Measurements from ENCODE around the gene DTNB. TPM values are rescaled to one million over a fixed set of nuclear protein-coding genes. Genes with fewer than 3 reads are reported as not detected.

Gene DTNB
- total and polyA plus RNA-seq, 2 donors (not counting 1 experiment from before 2014, with no cell fraction given): 5.1 to 5.4 TPM

- no peaks in the 10 kb centered on the region for H4K20me1 ChIP-seq (ENCODE audit: control insufficient read depth, extremely low read depth, insufficient read depth, low read length)
- no peak overlapping the region for H3K27ac ChIP-seq (ENCODE audit: insufficient read depth, low read length)
- H3K9me3 ChIP-seq (ENCODE audit: control insufficient read depth, insufficient read depth, low read depth, low read length): no peaks in the 10 kb centered on the region
- no peak for DNase-seq (ENCODE audit: low read depth in 2 of 2)
- no peak overlapping the region for H3K9ac ChIP-seq (ENCODE audit: insufficient read depth, low read length)
- TF ChIP-seq EZH2 (IDR thresholded peaks at IDR 0.05; ENCODE audit: low read length, missing control alignments): no peak
- TF ChIP-seq CTCF (conservative IDR thresholded peaks at IDR 0.05 in 1 of 2, IDR thresholded peaks at IDR 0.05 in 1 of 2; ENCODE audit: low read depth in 1 of 2, low read length in 2 of 2): no peak
- no peaks in the 10 kb centered on the region for H3K27me3 ChIP-seq (ENCODE audit: control insufficient read depth, insufficient read depth, low read length)
- H3K4me2 ChIP-seq (ENCODE audit: extremely low read depth, insufficient read depth, low read length): no peak overlapping the region
- no peaks in the 10 kb centered on the region for H3K4me1 ChIP-seq (ENCODE audit: control insufficient read depth, extremely low read depth, insufficient read depth, low read length)
- H3K36me3 ChIP-seq (ENCODE audit: control insufficient read depth, insufficient read depth, low read length): no peaks in the 10 kb centered on the region
- H3K4me3 ChIP-seq (replicated peaks in 1 of 4; ENCODE audit: control extremely low read depth in 1 of 4, insufficient read depth in 1 of 4, low read depth in 3 of 4, low read length in 4 of 4): no peak overlapping the region
- H3K79me2 ChIP-seq (ENCODE audit: control insufficient read depth, insufficient read depth, low read length): no peaks in the 10 kb centered on the region
- H2AFZ ChIP-seq (ENCODE audit: low read length): no peak overlapping the region
Measured at GRCh38 chr2:25490217-25490616, 183.2 kb downstream of the DTNB start.

- H3K27ac ChIP-seq (ENCODE audit: insufficient read depth, low read length): no peak overlapping the region
- H3K27me3 ChIP-seq (ENCODE audit: control insufficient read depth, insufficient read depth, low read length): no peaks in the 10 kb centered on the region
- DNase-seq (ENCODE audit: low read depth in 2 of 2): no peak
- H3K4me2 ChIP-seq (ENCODE audit: extremely low read depth, insufficient read depth, low read length): no peak overlapping the region
- H3K4me1 ChIP-seq (ENCODE audit: control insufficient read depth, extremely low read depth, insufficient read depth, low read length): no peaks in the 10 kb centered on the region
- no peak overlapping the region for H3K4me3 ChIP-seq (replicated peaks in 1 of 4; ENCODE audit: control extremely low read depth in 1 of 4, insufficient read depth in 1 of 4, low read depth in 3 of 4, low read length in 4 of 4)
- H3K9ac ChIP-seq (ENCODE audit: insufficient read depth, low read length): no peak overlapping the region
- no peaks in the 10 kb centered on the region for H4K20me1 ChIP-seq (ENCODE audit: control insufficient read depth, extremely low read depth, insufficient read depth, low read length)
- H3K9me3 ChIP-seq (ENCODE audit: control insufficient read depth, insufficient read depth, low read depth, low read length): no peaks in the 10 kb centered on the region
- H3K36me3 ChIP-seq (ENCODE audit: control insufficient read depth, insufficient read depth, low read length): no peaks in the 10 kb centered on the region
- no peaks in the 10 kb centered on the region for H3K79me2 ChIP-seq (ENCODE audit: control insufficient read depth, insufficient read depth, low read length)
- no peak overlapping the region for H2AFZ ChIP-seq (ENCODE audit: low read length)
- TF ChIP-seq EZH2 (IDR thresholded peaks at IDR 0.05; ENCODE audit: low read length, missing control alignments): no peak
- TF ChIP-seq CTCF (conservative IDR thresholded peaks at IDR 0.05 in 1 of 2, IDR thresholded peaks at IDR 0.05 in 1 of 2; ENCODE audit: low read depth in 1 of 2, low read length in 2 of 2): no peak
Measured at GRCh38 chr2:25489631-25490030, 183.7 kb downstream of the DTNB start.

GRCh38 chr2:25483607-25484266 is 189.6 kb downstream of the DTNB start:
- no peak overlapping the region for H3K9ac ChIP-seq (ENCODE audit: insufficient read depth, low read length)
- H3K27me3 ChIP-seq (ENCODE audit: control insufficient read depth, insufficient read depth, low read length): no peaks in the 10 kb centered on the region
- DNase-seq (ENCODE audit: low read depth in 2 of 2): no peak
- no peak overlapping the region for H3K4me3 ChIP-seq (replicated peaks in 1 of 4; ENCODE audit: control extremely low read depth in 1 of 4, insufficient read depth in 1 of 4, low read depth in 3 of 4, low read length in 4 of 4)
- no peak overlapping the region for H3K27ac ChIP-seq (ENCODE audit: insufficient read depth, low read length)
- H3K79me2 ChIP-seq (ENCODE audit: control insufficient read depth, insufficient read depth, low read length): no peaks in the 10 kb centered on the region
- H2AFZ ChIP-seq (ENCODE audit: low read length): no peak overlapping the region
- TF ChIP-seq EZH2 (IDR thresholded peaks at IDR 0.05; ENCODE audit: low read length, missing control alignments): no peak
- no peak for TF ChIP-seq CTCF (conservative IDR thresholded peaks at IDR 0.05 in 1 of 2, IDR thresholded peaks at IDR 0.05 in 1 of 2; ENCODE audit: low read depth in 1 of 2, low read length in 2 of 2)
- no peaks in the 10 kb centered on the region for H3K36me3 ChIP-seq (ENCODE audit: control insufficient read depth, insufficient read depth, low read length)
- H4K20me1 ChIP-seq (ENCODE audit: control insufficient read depth, extremely low read depth, insufficient read depth, low read length): no peaks in the 10 kb centered on the region
- H3K4me2 ChIP-seq (ENCODE audit: extremely low read depth, insufficient read depth, low read length): no peak overlapping the region
- H3K9me3 ChIP-seq (ENCODE audit: control insufficient read depth, insufficient read depth, low read depth, low read length): no peaks in the 10 kb centered on the region
- H3K4me1 ChIP-seq (ENCODE audit: control insufficient read depth, extremely low read depth, insufficient read depth, low read length): no peaks in the 10 kb centered on the region

Data from fibroblast of lung (primary cell).